Measurements from ENCODE around the gene C4orf33. TPM values are rescaled to one million over a fixed set of nuclear protein-coding genes. Genes with fewer than 3 reads are reported as not detected.

The C4orf33 gene
- total RNA-seq, 1 experiment from 2014 or later = 8.6 TPM

GRCh38 chr4:129113919-129114318, 18.0 kb downstream of the C4orf33 start:
- RAD21 ChIA-PET (ENCODE audit: low non-redundant PET in 1 of 2, low total read pairs in 2 of 2, uncharacterized antibody in 2 of 2, unreplicated experiment in 2 of 2) = no interaction called here

More at GRCh38 chr4:129113919-129114318, 18.0 kb downstream of the C4orf33 start:
- intact Hi-C loops (cut with micrococcal nuclease) = no loop called here
- no peak overlapping the region for H3K4me3 ChIP-seq (replicated peaks in 1 of 2; ENCODE audit: low read depth in 1 of 2, low read length in 2 of 2)
- H3K79me2 ChIP-seq (ENCODE audit: insufficient read depth, low read length) = no peaks in the 10 kb centered on the region
- ChIA-PET POLR2A (no interaction called here), CTCF (no interaction called here)
- H3K9me3 ChIP-seq (ENCODE audit: control insufficient read depth in 1 of 2, insufficient read depth in 1 of 2, low read depth in 1 of 2, low read length in 2 of 2) = no peaks in the 10 kb centered on the region
- no peaks in the 10 kb centered on the region for H3K9me2 ChIP-seq (ENCODE audit: insufficient read depth)
- H3K36me3 ChIP-seq (ENCODE audit: control insufficient read depth in 1 of 2, insufficient read depth in 2 of 2, low read length in 2 of 2) = no peaks in the 10 kb centered on the region
- H3K4me1 ChIP-seq (ENCODE audit: control insufficient read depth in 1 of 2, insufficient read depth in 2 of 2, low read length in 2 of 2) = no peaks in the 10 kb centered on the region
- TF ChIP-seq POLR2AphosphoS5 (IDR thresholded peaks at IDR 0.05; ENCODE audit: low read depth, low read length) (no peak), JUND (IDR thresholded peaks at IDR 0.05) (no peak), FOSL1 (IDR thresholded peaks at IDR 0.05; ENCODE audit: low read depth) (no peak), EZH2phosphoT487 (IDR thresholded peaks at IDR 0.05; ENCODE audit: borderline replicate concordance) (no peak), ELF1 (IDR thresholded peaks at IDR 0.05; ENCODE audit: borderline replicate concordance, low read depth) (no peak), CBX3 (IDR thresholded peaks at IDR 0.05; ENCODE audit: low read depth) (no peak), ZFX (IDR thresholded peaks at IDR 0.05) (no peak), EZH2 (IDR thresholded peaks at IDR 0.05) (no peak), EGR1 (IDR thresholded peaks at IDR 0.05; ENCODE audit: low read depth) (no peak), SP1 (IDR thresholded peaks at IDR 0.05; ENCODE audit: low read depth) (no peak)
- TF ChIP-seq, protein P1, sequence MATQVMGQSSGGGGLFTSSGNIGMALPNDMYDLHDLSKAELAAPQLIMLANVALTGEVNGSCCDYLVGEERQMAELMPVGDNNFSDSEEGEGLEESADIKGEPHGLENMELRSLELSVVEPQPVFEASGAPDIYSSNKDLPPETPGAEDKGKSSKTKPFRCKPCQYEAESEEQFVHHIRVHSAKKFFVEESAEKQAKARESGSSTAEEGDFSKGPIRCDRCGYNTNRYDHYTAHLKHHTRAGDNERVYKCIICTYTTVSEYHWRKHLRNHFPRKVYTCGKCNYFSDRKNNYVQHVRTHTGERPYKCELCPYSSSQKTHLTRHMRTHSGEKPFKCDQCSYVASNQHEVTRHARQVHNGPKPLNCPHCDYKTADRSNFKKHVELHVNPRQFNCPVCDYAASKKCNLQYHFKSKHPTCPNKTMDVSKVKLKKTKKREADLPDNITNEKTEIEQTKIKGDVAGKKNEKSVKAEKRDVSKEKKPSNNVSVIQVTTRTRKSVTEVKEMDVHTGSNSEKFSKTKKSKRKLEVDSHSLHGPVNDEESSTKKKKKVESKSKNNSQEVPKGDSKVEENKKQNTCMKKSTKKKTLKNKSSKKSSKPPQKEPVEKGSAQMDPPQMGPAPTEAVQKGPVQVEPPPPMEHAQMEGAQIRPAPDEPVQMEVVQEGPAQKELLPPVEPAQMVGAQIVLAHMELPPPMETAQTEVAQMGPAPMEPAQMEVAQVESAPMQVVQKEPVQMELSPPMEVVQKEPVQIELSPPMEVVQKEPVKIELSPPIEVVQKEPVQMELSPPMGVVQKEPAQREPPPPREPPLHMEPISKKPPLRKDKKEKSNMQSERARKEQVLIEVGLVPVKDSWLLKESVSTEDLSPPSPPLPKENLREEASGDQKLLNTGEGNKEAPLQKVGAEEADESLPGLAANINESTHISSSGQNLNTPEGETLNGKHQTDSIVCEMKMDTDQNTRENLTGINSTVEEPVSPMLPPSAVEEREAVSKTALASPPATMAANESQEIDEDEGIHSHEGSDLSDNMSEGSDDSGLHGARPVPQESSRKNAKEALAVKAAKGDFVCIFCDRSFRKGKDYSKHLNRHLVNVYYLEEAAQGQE (IDR thresholded peaks at IDR 0.05; ENCODE audit: low read depth) = no peak
- H3K4me2 ChIP-seq (ENCODE audit: low read length) = no peak overlapping the region
- H3K27me3 ChIP-seq (ENCODE audit: insufficient read depth, low read length) = no peaks in the 10 kb centered on the region
- BruUV-seq (replicated peaks) = no TSS peak
- no peaks in the 10 kb centered on the region for H4K20me1 ChIP-seq (ENCODE audit: insufficient read depth)
- no peak overlapping the region for H3K9ac ChIP-seq (ENCODE audit: low read length)
- DNase-seq (ENCODE audit: low read depth, low spot score) = no peak
- ATAC-seq = no peak
- H3K27ac ChIP-seq (ENCODE audit: low read depth, low read length) = no peak overlapping the region
- no peak overlapping the region for H2AFZ ChIP-seq (ENCODE audit: low read depth, low read length, poor library complexity, severe bottlenecking)
